ENCODE measurements around the gene GMPPB. TPM values are rescaled to one million over a fixed set of nuclear protein-coding genes. Genes with fewer than 3 reads are reported as not detected.
"Not testable (repeated sequence)": the region's sequence is repeated elsewhere in the genome, so short reads cannot be mapped to it uniquely, and the experiment has no call there.

The GMPPB gene
- total and polyA plus RNA-seq, 2 of the 8 experiments (the other 6 are each of a cell fraction or from before 2014, with no cell fraction given): 20.9 to 23.9 TPM

- DNase-seq (ENCODE audit: low read depth in 1 of 2, low spot score in 2 of 2): peak; percentile 58 to 91
- H3K56ac ChIP-seq (replicated peaks; ENCODE audit: insufficient read length, low read depth, low read length); H3K9me3 ChIP-seq (ENCODE audit: insufficient read depth in 2 of 2, low read depth in 1 of 2, low read length in 1 of 2); H4K91ac ChIP-seq (replicated peaks; ENCODE audit: insufficient read length, low read length); H3K4me1 ChIP-seq (replicated peaks in 1 of 4; ENCODE audit: control insufficient read depth in 3 of 4, insufficient read depth in 4 of 4, low read length in 3 of 4); H2AK5ac ChIP-seq (ENCODE audit: low read depth, low read length); H3K9ac ChIP-seq (replicated peaks in 1 of 4; ENCODE audit: extremely low read depth in 1 of 4, low read depth in 3 of 4, low read length in 3 of 4); H3K79me1 ChIP-seq (ENCODE audit: low read depth, low read length); H2BK15ac ChIP-seq (ENCODE audit: low read length); H4K5ac ChIP-seq (ENCODE audit: insufficient read length, low read depth, low read length); H2BK5ac ChIP-seq (ENCODE audit: low read depth, low read length); CTCF ChIA-PET (ENCODE audit: partially characterized antibody); H2BK20ac ChIP-seq (ENCODE audit: low read length); H3K18ac ChIP-seq (ENCODE audit: extremely low read depth, low read length); FAIRE-seq; H3K14ac ChIP-seq (ENCODE audit: insufficient read length); H3K23ac ChIP-seq (ENCODE audit: insufficient read length); H3K27me3 ChIP-seq (replicated peaks in 1 of 4; ENCODE audit: control insufficient read depth in 3 of 4, extremely low read depth in 1 of 4, insufficient read depth in 3 of 4, low read length in 3 of 4); H3K79me2 ChIP-seq (ENCODE audit: control insufficient read depth in 1 of 2, insufficient read depth in 2 of 2, low read length in 2 of 2); H2BK12ac ChIP-seq (ENCODE audit: low read depth, low read length); H3K4ac ChIP-seq (replicated peaks; ENCODE audit: insufficient read length, low read depth, low read length); H2BK120ac ChIP-seq (replicated peaks; ENCODE audit: low read depth, low read length); H2AFZ ChIP-seq (ENCODE audit: low read length); H4K20me1 ChIP-seq (replicated peaks in 1 of 2; ENCODE audit: control insufficient read depth in 1 of 2, insufficient read depth in 2 of 2, low read length in 2 of 2): not testable (repeated sequence)
- 0 out of 4 replicates have a peak, but pooled peaks of 1 of the 2 experiments have one; percentile 42 for TF ChIP-seq SIN3A (conservative IDR thresholded peaks at IDR 0.05 in 1 of 2, IDR thresholded peaks at IDR 0.05 in 1 of 2; ENCODE audit: low read depth in 1 of 2, low read length in 2 of 2)
- peak; percentile 35 for TF ChIP-seq KDM4A (IDR thresholded peaks at IDR 0.05; ENCODE audit: low read depth, low read length, severe bottlenecking)
- TF ChIP-seq TBP (IDR thresholded peaks at IDR 0.05; ENCODE audit: low read depth, low read length): 0 out of 2 replicates have a peak, but pooled peaks have one; percentile 31
- Histone ChIP-seq H3K23me2 (ENCODE audit: low read depth, low read length) (peaks cover 14% of the 10 kb centered on the region), H3K4me3 (ENCODE audit: extremely low read depth in 1 of 4, insufficient read depth in 2 of 4, low read depth in 3 of 4, low read length in 4 of 4) (peak overlapping the region; percentile 49 to 74 (median 52)), H3K4me2 (ENCODE audit: insufficient read depth in 1 of 2, low read depth in 2 of 2, low read length in 2 of 2) (peak overlapping the region; percentile 77 to 99), H3K36me3 (ENCODE audit: control insufficient read depth in 2 of 4, insufficient read depth in 4 of 4, low read length in 3 of 4) (peaks cover 18 to 26% (median 25%) of the 10 kb centered on the region in 4 experiments), H3K27ac (ENCODE audit: low read depth, low read length) (0 out of 2 replicates have a peak overlapping the region, but pooled peaks have one; percentile 58), H4K8ac (ENCODE audit: extremely low read depth, insufficient read depth, low read length) (peak overlapping the region; percentile 35; the same call in 1 of the 2 replicates)
- 1% methylated on average over 24 of the region's 29 CpGs; no CpG with 5 or more reads in 1 of the 2 experiments for WGBS, 2 experiments (ENCODE audit: extremely low coverage in 1 of 2, insufficient coverage in 1 of 2, insufficient read length in 1 of 2, insufficient replicate concordance in 2 of 2, low coverage in 1 of 2, low lambda C conversion rate in 2 of 2, missing lambda C conversion rate in 1 of 2)
- POLR2A ChIA-PET (ENCODE audit: partially characterized antibody): interaction anchor here (0.7 kb wide), 1 partner anchor 20 kb away, joined by 3 read pairs; no protein-coding TSS in a partner anchor
These were observed 37.4 kb downstream of the GMPPB start for GRCh38 chr3:49686346-49686745.

Measured in H1 (cell line).